HG02973 (cell line): ENCODE data around the gene TRIP4.
"Not testable (repeated sequence)": the region's sequence is repeated elsewhere in the genome, so short reads cannot be mapped to it uniquely, and the experiment has no call there.

Experiments
- ATAC-seq: cut with Tn5 transposase; IDR thresholded peaks from one replicate; pipeline ENCODE4 v1.9.1; 2021; ENCODE audit warnings: moderate library complexity; ENCODE audit not compliant: unreplicated experiment

Gene TRIP4

GRCh38 chr15:64387562-64388168, at the start of gene TRIP4:
Gene TRIP4, plus strand, starts transcription at chr15:64387836. Its CDS starts 28 bp downstream, at chr15:64387864.
- ATAC-seq: peak; percentile 94

- no peak for ATAC-seq
These were observed 47.3 kb upstream of the TRIP4 start for GRCh38 chr15:64340355-64340754.

- no peak for ATAC-seq
These were observed 45.7 kb upstream of the TRIP4 start for GRCh38 chr15:64341961-64342360.

GRCh38 chr15:64343222-64343621, 44.4 kb upstream of the TRIP4 start:
- ATAC-seq: no peak

- no peak for ATAC-seq
These were observed 43.8 kb upstream of the TRIP4 start for GRCh38 chr15:64343841-64344240.

- no peak for ATAC-seq
These were observed 42.9 kb upstream of the TRIP4 start for GRCh38 chr15:64344651-64345294.

GRCh38 chr15:64346242-64346641, 41.4 kb upstream of the TRIP4 start:
- not testable (repeated sequence) for ATAC-seq

- ATAC-seq: no peak
These were observed 39.2 kb upstream of the TRIP4 start for GRCh38 chr15:64348455-64348854.

GRCh38 chr15:64349375-64349774, 38.3 kb upstream of the TRIP4 start:
- ATAC-seq: no peak

GRCh38 chr15:64351265-64351664, 36.4 kb upstream of the TRIP4 start:
- no peak for ATAC-seq

GRCh38 chr15:64354688-64355344, 32.8 kb upstream of the TRIP4 start:
- no peak for ATAC-seq

- peak; percentile 12 for ATAC-seq
These were observed 32.2 kb upstream of the TRIP4 start for GRCh38 chr15:64355348-64355943.

- peak; percentile 95 for ATAC-seq
These were observed 31.5 kb upstream of the TRIP4 start, which contains the start of gene CSNK1G1 for GRCh38 chr15:64355944-64356709. Gene CSNK1G1, minus strand, starts transcription at chr15:64356173. Its CDS starts 55,674 bp downstream, at chr15:64300499.

- no peak for ATAC-seq
These were observed 31.0 kb upstream of the TRIP4 start for GRCh38 chr15:64356710-64357040.

- ATAC-seq: no peak
These were observed 26.4 kb upstream of the TRIP4 start for GRCh38 chr15:64361259-64361658.

- ATAC-seq: no peak
These were observed 18.5 kb upstream of the TRIP4 start for GRCh38 chr15:64369078-64369607.

GRCh38 chr15:64371383-64371782, 16.3 kb upstream of the TRIP4 start:
- not testable (repeated sequence) for ATAC-seq

- ATAC-seq: no peak
These were observed 14.3 kb upstream of the TRIP4 start for GRCh38 chr15:64373360-64373759.

GRCh38 chr15:64379216-64379960, 8.2 kb upstream of the TRIP4 start:
- ATAC-seq: no peak
